AG04449 (cell line): Measurements from ENCODE around the gene SRSF12.
"Not testable (repeated sequence)": the region's sequence is repeated elsewhere in the genome, so short reads cannot be mapped to it uniquely, and the experiment has no call there.

Experiments
- CTCF ChIA-PET: fragments of 350-600 bp; formaldehyde crosslinking; extraction: SDS; loops from one replicate; lab custom pipeline; 2021; ENCODE audit warnings: antibody characterized with exemption; lab: Yijun Ruan, JAX
- POLR2A ChIA-PET: fragments of 400-600, 350-600 bp; formaldehyde crosslinking; extraction: SDS; loops from one replicate; lab custom pipeline; 2020; ENCODE audit warnings: antibody characterized with exemption, inconsistent platforms; lab: Yijun Ruan, JAX
- DNase-seq: peaks from one replicate; pipeline ENCODE4 v3.0.0-alpha.2; 2010; ENCODE audit warnings: low read depth, low spot score
- H3K4me3 ChIP-seq: 2 replicates; pipeline ENCODE4 v1.5.1; 2011; ENCODE audit warnings: low read depth, mild to moderate bottlenecking, control low read depth, low read length
- CTCF ChIP-seq: IDR thresholded peaks from one replicate; pipeline ENCODE4 v1.5.1; 2011; ENCODE audit warnings: mild to moderate bottlenecking, moderate library complexity, low read length, control low read depth, inconsistent platforms; ENCODE audit not compliant: insufficient read depth; ENCODE audit errors: missing control alignments

SRSF12 gene

GRCh38 chr6:89131599-89131998 lies 13.7 kb upstream of the SRSF12 start:
- ChIA-PET CTCF (interaction anchor here (0.8 to 1.6 kb wide), 4 partner anchors 9 to 110 kb away, joined by 3 to 5 read pairs (median 4); no protein-coding TSS in a partner anchor), POLR2A (no interaction called here)
- no peak overlapping the region for H3K4me3 ChIP-seq
- no peak for DNase-seq
- no peak for TF ChIP-seq CTCF

GRCh38 chr6:89128256-89128671 lies 10.4 kb upstream of the SRSF12 start:
- DNase-seq, H3K4me3 ChIP-seq, POLR2A ChIA-PET: not testable (repeated sequence)
- CTCF ChIA-PET: interaction anchor here (1.9 kb wide), 1 partner anchor 113 kb away, joined by 4 read pairs; no protein-coding TSS in a partner anchor

- TF ChIP-seq CTCF: peak; percentile 40
- no peak overlapping the region for H3K4me3 ChIP-seq
- DNase-seq: no peak
- CTCF ChIA-PET: interaction anchor here (0.9 to 8.3 kb wide), 10 partner anchors 9 to 249 kb away, joined by 3 to 88 read pairs (median 5); no protein-coding TSS in a partner anchor
- POLR2A ChIA-PET: no interaction called here
Measured at GRCh38 chr6:89122625-89123024, 4.8 kb upstream of the SRSF12 start.

GRCh38 chr6:89121934-89122333 lies 4.1 kb upstream of the SRSF12 start:
- H3K4me3 ChIP-seq: no peak overlapping the region
- no peak for TF ChIP-seq CTCF
- CTCF ChIA-PET: interaction anchor here (1.1 to 8.3 kb wide), 10 partner anchors 10 to 250 kb away, joined by 3 to 88 read pairs (median 5); no protein-coding TSS in a partner anchor
- DNase-seq: no peak
- POLR2A ChIA-PET: no interaction called here

- no peak overlapping the region for H3K4me3 ChIP-seq
- ChIA-PET POLR2A (no interaction called here), CTCF (interaction anchor here (1.1 to 8.3 kb wide), 4 partner anchors 11 to 137 kb away, joined by 3 to 88 read pairs (median 15); no protein-coding TSS in a partner anchor)
- no peak for DNase-seq
- no peak for TF ChIP-seq CTCF
Measured at GRCh38 chr6:89120371-89120770, 2.5 kb upstream of the SRSF12 start.

- DNase-seq: no peak
- CTCF ChIA-PET: interaction anchor here (0.8 to 8.3 kb wide), 3 partner anchors 9 to 136 kb away, joined by 3 to 88 read pairs (median 5); no protein-coding TSS in a partner anchor
Measured at GRCh38 chr6:89118931-89119330, 1.1 kb upstream of the SRSF12 start.

More at GRCh38 chr6:89118931-89119330, 1.1 kb upstream of the SRSF12 start:
- H3K4me3 ChIP-seq: no peak overlapping the region
- no peak for TF ChIP-seq CTCF
- POLR2A ChIA-PET: no interaction called here
